ENCODE data around the gene ATG14. TPM values are rescaled to one million over a fixed set of nuclear protein-coding genes. Genes with fewer than 3 reads are reported as not detected.
"Not testable (repeated sequence)": the region's sequence is repeated elsewhere in the genome, so short reads cannot be mapped to it uniquely, and the experiment has no call there.

The ATG14 gene
- total and polyA plus RNA-seq, 2 of the 8 experiments (the other 6 are each of a cell fraction or from before 2014, with no cell fraction given), result 4.9 to 10.8 TPM

- H3K9ac ChIP-seq (replicated peaks in 1 of 4; ENCODE audit: extremely low read depth in 1 of 4, low read depth in 3 of 4, low read length in 3 of 4); H3K56ac ChIP-seq (replicated peaks; ENCODE audit: insufficient read length, low read depth, low read length); H3K79me2 ChIP-seq (ENCODE audit: control insufficient read depth in 1 of 2, insufficient read depth in 2 of 2, low read length in 2 of 2); H3K23ac ChIP-seq (ENCODE audit: insufficient read length); H3K4ac ChIP-seq (replicated peaks; ENCODE audit: insufficient read length, low read depth, low read length); H3K4me2 ChIP-seq (ENCODE audit: insufficient read depth in 1 of 2, low read depth in 2 of 2, low read length in 2 of 2); H3K27me3 ChIP-seq (replicated peaks in 1 of 4; ENCODE audit: control insufficient read depth in 3 of 4, extremely low read depth in 1 of 4, insufficient read depth in 3 of 4, low read length in 3 of 4); H3K4me1 ChIP-seq (replicated peaks in 1 of 4; ENCODE audit: control insufficient read depth in 3 of 4, insufficient read depth in 4 of 4, low read length in 3 of 4); H2BK15ac ChIP-seq (ENCODE audit: low read length); FAIRE-seq; H2BK12ac ChIP-seq (ENCODE audit: low read depth, low read length); H3K9me3 ChIP-seq (ENCODE audit: insufficient read depth in 2 of 2, low read depth in 1 of 2, low read length in 1 of 2); H3K14ac ChIP-seq (ENCODE audit: insufficient read length); H2BK20ac ChIP-seq (ENCODE audit: low read length); H3K79me1 ChIP-seq (ENCODE audit: low read depth, low read length); H2BK120ac ChIP-seq (replicated peaks; ENCODE audit: low read depth, low read length); H4K91ac ChIP-seq (replicated peaks; ENCODE audit: insufficient read length, low read length); H2AK5ac ChIP-seq (ENCODE audit: low read depth, low read length); POLR2A ChIA-PET (ENCODE audit: partially characterized antibody); H2BK5ac ChIP-seq (ENCODE audit: low read depth, low read length); H4K8ac ChIP-seq (ENCODE audit: extremely low read depth, insufficient read depth, low read length); H3K27ac ChIP-seq (ENCODE audit: low read depth, low read length); H4K5ac ChIP-seq (ENCODE audit: insufficient read length, low read depth, low read length); H3K4me3 ChIP-seq (ENCODE audit: extremely low read depth in 1 of 4, insufficient read depth in 2 of 4, low read depth in 3 of 4, low read length in 4 of 4); H3K18ac ChIP-seq (ENCODE audit: extremely low read depth, low read length); H3K23me2 ChIP-seq (ENCODE audit: low read depth, low read length); DNase-seq (ENCODE audit: low read depth in 1 of 2, low spot score in 2 of 2); H4K20me1 ChIP-seq (replicated peaks in 1 of 2; ENCODE audit: control insufficient read depth in 1 of 2, insufficient read depth in 2 of 2, low read length in 2 of 2); H2AFZ ChIP-seq (ENCODE audit: low read length): not testable (repeated sequence)
- peaks cover 7 to 24% (median 17%) of the 10 kb centered on the region in 4 experiments; a peak in 7 of 8 replicates for H3K36me3 ChIP-seq (ENCODE audit: control insufficient read depth in 2 of 4, insufficient read depth in 4 of 4, low read length in 3 of 4)
- CTCF ChIA-PET (ENCODE audit: partially characterized antibody), result interaction anchor here (0.6 to 1.3 kb wide), 3 partner anchors 28 to 376 kb away, joined by 3 to 7 read pairs (median 3); no protein-coding TSS in a partner anchor
- WGBS, 2 experiments (ENCODE audit: extremely low coverage in 1 of 2, insufficient coverage in 1 of 2, insufficient read length in 1 of 2, insufficient replicate concordance in 2 of 2, low coverage in 1 of 2, low lambda C conversion rate in 2 of 2, missing lambda C conversion rate in 1 of 2), result 82% methylated on average over 10 of the region's 10 CpGs; no CpG with 5 or more reads in 1 of the 2 experiments
Measured at GRCh38 chr14:55383056-55383466, 28.6 kb downstream of the ATG14 start.

Measured in H1 (cell line).